Measurements from ENCODE around the gene ZBED2.

GRCh38 chr3:111615880-111616279, 20.7 kb upstream of the ZBED2 start:
- TF ChIP-seq EZH2 (IDR thresholded peaks at IDR 0.05): no peak
- TF ChIP-seq POLR2AphosphoS5 (IDR thresholded peaks at IDR 0.05; ENCODE audit: borderline replicate concordance, low read depth, low read length): no peak
